Fibroblast of skin of left biceps (primary cell): ENCODE data around the gene RFC3.
"Not testable (repeated sequence)": the region's sequence is repeated elsewhere in the genome, so short reads cannot be mapped to it uniquely, and the experiment has no call there.

Experiments used
- DNase-seq, 2 experiments: peaks; one replicate each; pipeline ENCODE4 v3.0.0-alpha.2; 2013; ENCODE audit warnings: low read depth in 2 of 2

The RFC3 gene

DNA sequence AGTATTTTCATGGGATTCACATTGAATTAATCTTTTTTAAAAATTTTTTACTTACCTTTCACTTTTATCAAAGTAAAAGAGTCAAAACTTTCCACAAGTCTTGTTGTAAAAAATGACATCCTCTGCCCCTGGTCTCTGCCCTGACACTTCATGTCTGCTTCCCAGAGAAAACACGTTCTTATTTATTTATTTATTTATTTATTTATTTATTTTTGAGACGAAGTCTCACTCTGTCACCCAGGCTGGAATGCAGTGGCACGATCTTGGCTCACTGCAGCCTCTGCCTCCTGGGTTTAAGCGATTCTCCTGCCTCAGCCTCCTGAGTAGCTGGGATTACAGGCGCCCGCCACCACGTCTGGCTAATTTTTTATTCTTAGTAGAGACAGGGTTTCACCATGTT lies 5.1 kb upstream of the RFC3 start:
- DNase-seq, result not testable (repeated sequence)

- no peak for DNase-seq
Measured at GRCh38 chr13:33815011-33815550, 2.9 kb upstream of the RFC3 start.

- DNase-seq, result no peak
Measured at GRCh38 chr13:33816912-33817311, 1.0 kb upstream of the RFC3 start.

- no peak for DNase-seq
Measured at GRCh38 chr13:33817513-33817900, 442 bp upstream of the RFC3 start.

GRCh38 chr13:33825083-33825482 lies 7.1 kb downstream of the RFC3 start:
- DNase-seq, result no peak

GRCh38 chr13:33827139-33827538 lies 9.2 kb downstream of the RFC3 start:
- no peak for DNase-seq

- no peak for DNase-seq
Measured at GRCh38 chr13:33828431-33829129, 10.6 kb downstream of the RFC3 start.

DNA sequence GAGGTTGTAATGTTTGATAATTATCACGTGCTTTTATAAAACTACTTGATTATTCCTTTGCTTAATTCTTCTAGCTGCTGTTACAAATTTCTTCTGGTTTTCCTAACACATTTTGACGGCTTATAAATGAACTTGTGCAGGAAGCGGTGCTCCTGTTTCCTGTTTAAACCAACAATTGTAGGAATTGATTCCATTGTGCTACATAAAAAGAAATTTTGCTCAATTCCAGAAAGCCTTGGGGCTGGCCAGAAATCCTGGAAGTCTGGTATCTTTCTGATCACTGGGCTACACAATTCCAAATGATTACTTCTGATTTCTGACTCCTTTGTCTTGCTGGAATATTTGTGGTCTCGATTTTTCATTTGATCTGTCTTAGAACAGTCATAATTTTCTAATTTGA lies 14.9 kb downstream of the RFC3 start:
- DNase-seq, result no peak

DNA sequence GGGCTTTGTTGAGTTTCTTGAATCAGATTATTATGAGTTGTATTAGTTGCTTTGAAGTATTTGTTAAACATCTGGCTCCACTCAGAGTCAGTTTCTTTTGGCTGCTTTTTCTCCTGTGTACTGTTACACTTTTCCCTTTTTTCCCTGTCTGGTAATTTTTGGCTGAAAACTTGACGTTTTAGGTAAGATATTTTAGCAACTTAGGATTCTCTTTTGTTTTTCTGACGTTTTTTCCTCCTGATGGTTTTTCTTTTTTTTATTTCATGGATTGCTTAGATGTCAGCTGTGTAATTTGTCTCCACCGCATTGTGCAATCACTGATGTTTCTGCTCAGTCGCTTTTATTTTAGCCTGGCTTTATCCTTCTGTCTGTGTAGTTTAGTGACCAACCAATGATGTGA lies 20.7 kb downstream of the RFC3 start:
- no peak for DNase-seq

- DNase-seq, result no peak
Measured at GRCh38 chr13:33840402-33840801, 22.5 kb downstream of the RFC3 start.

DNA sequence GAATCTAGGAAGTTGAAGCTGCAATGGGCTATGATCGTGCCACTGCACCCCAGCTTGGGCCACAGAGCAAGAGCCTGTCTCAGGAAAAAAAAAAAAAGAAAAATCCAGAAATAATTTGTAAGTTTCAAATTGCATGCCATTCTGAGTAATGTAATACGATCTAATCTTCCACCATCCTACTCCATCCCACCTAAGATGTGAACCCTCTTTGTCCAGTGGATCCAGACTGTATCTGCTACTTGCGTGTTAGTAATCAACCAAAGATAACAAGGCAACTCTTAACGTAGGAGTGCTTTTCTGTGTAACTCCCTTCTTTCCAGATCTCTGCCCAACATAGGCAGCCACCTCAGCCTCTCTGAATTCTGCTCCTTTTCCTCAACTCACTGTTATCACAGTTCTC lies 24.3 kb downstream of the RFC3 start:
- DNase-seq, result no peak

GRCh38 chr13:33842986-33843385 lies 25.0 kb downstream of the RFC3 start:
- no peak for DNase-seq

DNA sequence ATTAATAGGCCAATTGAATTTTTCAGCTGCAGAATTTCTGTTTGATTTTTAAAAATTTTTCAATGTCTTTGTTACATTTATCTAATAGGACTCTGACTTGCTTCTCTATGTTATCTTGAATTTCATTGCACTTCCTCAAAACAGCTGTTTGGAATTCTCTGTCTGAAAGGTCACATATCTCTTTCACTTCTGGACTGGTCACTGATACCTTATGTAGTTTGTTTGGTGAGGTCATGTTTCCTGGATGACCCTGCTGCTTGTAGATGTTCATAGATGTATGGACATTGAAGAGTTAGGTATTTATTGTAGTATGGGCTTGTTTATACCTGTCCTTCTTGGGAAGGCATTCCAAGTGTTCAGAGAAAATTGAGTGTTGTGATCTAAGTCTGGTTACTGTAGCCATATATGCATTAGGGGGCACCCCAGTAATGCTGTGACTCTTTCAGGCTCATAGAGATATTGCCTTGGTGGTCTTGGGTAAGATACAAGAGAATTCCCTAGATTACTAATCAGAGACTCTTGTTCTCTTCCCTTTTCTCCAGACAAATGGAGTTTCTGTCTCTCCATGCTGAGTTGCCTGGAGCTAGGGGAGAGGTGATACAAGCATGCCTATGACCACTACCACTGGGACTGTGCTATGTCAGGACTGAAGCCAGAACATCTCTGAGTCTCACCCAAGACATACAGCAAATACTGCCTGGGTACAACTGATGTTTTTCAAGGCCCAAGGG lies 27.8 kb downstream of the RFC3 start:
- DNase-seq, result no peak

GRCh38 chr13:33846303-33847062 lies 28.5 kb downstream of the RFC3 start:
- DNase-seq, result no peak

DNA sequence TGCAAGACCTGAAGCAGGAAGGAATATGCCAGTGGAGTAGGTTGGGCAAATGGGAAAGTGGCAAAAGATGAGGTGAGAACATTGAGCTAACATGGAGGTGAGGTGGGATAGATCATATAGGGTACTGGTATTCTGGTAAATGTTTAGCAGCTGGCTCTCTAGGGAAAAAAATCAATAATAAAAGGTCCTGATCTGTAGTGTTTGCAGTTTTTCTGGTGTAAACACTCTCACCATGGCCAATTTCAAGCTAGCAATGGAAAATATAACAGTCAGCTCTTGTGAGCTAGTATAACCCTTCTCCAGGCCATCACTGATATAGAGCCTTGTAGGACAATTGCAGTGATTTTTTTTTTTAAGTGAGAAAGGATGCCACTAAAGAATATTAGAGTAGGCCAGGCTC lies 31.3 kb downstream of the RFC3 start:
- DNase-seq, result no peak

- DNase-seq, result no peak
Measured at GRCh38 chr13:33855371-33855895, 37.5 kb downstream of the RFC3 start.

- no peak for DNase-seq
Measured at GRCh38 chr13:33859691-33860303, 41.8 kb downstream of the RFC3 start.

DNA sequence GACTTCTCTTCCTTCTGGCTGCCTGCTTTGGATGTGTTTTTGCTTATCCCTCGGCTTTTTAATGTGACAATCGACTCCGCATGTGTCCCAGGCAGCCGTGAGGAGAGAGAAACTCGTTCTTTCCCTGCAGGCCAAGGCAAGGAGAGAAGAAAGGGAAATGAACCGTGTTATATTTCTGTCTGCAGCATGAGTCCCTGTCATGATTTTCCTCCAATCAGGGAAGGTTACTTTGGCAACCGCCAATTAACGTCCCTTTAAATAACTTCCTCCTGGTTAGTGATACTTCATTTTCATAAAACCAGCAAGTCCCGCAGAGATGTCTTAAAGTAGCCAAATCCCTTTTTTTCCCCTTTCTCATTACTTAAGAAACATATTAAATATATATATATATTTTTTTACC lies 42.6 kb downstream of the RFC3 start:
- no peak for DNase-seq

DNA sequence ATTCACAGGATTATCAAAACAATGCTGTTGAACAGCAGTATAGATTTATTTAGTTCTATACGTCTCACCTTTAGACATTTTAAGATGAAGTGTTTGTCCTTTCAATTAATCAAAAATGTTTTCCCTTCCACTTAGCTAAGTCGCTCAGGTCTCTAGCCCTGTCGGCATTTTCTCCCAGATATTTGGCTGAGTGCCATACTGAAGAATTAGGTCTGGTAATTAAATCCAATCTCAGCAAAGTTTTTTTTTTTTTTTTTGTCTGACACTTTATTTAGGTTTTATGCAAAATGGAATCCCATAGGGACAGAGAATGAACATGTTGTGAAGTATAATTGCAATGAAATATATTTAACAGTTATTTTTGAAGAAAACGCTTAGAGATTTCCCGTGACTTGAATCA lies 44.1 kb downstream of the RFC3 start:
- no peak for DNase-seq

GRCh38 chr13:33863188-33863789 lies 45.3 kb downstream of the RFC3 start:
- no peak for DNase-seq

DNA sequence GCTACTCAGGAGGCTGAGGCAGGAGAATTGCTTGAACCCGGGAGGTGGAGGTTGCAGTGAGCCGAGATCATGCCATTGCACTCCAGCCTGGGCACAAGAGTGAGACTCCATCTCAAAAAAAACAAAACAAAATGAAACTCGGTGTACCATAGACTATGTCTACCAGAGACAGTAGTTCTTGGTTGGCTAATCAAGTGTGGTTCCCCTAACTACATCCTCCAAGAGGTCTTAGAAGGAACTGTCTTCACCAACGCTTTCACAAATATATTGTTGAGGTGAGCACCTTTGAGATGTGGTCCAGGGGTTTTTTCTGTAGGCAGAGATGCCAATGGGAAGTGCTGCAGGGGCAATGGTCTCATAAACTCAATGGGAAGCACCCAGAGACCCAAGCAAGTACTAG lies 48.0 kb downstream of the RFC3 start:
- no peak for DNase-seq
